ENCODE measurements around the gene DAB1. TPM values are rescaled to one million over a fixed set of nuclear protein-coding genes. Genes with fewer than 3 reads are reported as not detected.

DAB1 gene
- total RNA-seq, 1 donor, result 0.45 TPM

DNA sequence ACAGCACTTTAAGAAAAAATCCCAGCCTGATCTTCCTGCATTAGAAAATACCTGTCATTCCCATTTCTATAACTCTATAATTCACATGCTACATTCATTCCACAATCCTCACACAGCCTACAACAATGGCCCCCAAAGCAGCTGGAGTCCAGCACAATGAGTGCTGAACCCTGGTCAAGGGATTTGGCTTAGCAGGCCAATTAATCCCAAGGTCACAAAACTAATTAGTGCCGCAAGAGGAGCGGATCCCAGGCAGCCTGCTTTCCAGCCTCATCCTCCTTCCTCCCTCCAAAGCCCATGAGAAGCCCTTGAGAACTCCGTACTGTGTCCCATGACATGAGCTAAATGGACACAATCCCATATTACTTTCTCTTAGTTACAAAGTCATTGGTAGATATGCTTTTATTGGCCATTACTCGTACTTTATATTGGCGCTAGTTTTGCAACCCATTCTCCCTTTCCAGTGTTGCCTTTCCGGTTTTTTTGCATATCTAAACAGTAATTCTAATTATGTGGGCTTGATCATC is 94.8 kb downstream of the DAB1 start:
- H3K4me3 ChIP-seq (ENCODE audit: low read depth, low read length), result no peak overlapping the region
- TF ChIP-seq CTCF (IDR thresholded peaks at IDR 0.05; ENCODE audit: insufficient read depth, low read length), result no peak
- no peak for DNase-seq (ENCODE audit: low read depth)

DNA sequence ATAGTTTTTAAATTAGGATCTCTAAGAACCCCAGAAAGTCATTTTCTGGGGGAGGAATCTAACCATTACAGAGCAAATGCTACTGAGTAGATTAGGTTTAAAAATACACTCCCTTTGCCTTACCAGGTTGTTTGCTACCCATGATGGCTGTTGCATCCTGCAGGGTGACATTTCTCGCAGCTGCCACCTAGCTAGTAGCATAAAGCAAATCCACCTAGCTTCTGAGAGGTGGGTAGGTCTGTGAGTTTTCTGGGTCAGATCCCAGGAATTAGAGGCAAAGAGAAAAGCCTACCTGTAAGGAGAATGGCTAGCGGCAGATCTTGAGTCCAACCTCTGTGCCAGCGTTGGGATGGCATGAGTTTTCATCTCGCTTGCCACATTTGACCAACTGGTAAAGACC is 95.9 kb downstream of the DAB1 start:
- H3K4me3 ChIP-seq (ENCODE audit: low read depth, low read length), result no peak overlapping the region
- DNase-seq (ENCODE audit: low read depth), result no peak
- TF ChIP-seq CTCF (IDR thresholded peaks at IDR 0.05; ENCODE audit: insufficient read depth, low read length), result no peak

DNA sequence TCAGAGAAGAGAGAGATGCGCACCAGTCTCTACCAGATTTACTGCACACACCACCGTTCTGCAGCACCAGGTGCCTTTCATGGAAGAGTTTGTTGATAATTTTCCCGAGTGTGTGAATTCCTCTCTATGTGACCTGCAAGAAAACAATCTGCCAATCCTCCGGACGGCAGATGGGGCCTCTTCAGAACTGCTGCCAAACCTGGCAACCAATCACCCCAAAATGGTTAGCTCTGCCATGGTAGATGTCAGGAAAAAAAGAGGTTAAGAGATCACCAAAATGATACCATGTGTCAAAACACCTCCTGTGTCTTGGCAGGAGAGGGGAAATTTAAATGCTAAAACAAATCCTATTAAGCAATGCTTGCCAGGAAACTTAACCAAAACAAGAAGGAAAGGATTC is 96.5 kb downstream of the DAB1 start:
- H3K4me3 ChIP-seq (ENCODE audit: low read depth, low read length), result no peak overlapping the region
- DNase-seq (ENCODE audit: low read depth), result no peak
- TF ChIP-seq CTCF (IDR thresholded peaks at IDR 0.05; ENCODE audit: insufficient read depth, low read length), result no peak

- TF ChIP-seq CTCF (IDR thresholded peaks at IDR 0.05; ENCODE audit: insufficient read depth, low read length), result no peak
- no peak overlapping the region for H3K4me3 ChIP-seq (ENCODE audit: low read depth, low read length)
- no peak for DNase-seq (ENCODE audit: low read depth)
Measured at GRCh38 chr1:57325536-57325935, 98.3 kb downstream of the DAB1 start.

GRCh38 chr1:57325117-57325516 is 98.7 kb downstream of the DAB1 start:
- TF ChIP-seq CTCF (IDR thresholded peaks at IDR 0.05; ENCODE audit: insufficient read depth, low read length), result no peak
- DNase-seq (ENCODE audit: low read depth), result no peak
- H3K4me3 ChIP-seq (ENCODE audit: low read depth, low read length), result no peak overlapping the region

GRCh38 chr1:57324388-57324787 is 99.5 kb downstream of the DAB1 start:
- TF ChIP-seq CTCF (IDR thresholded peaks at IDR 0.05; ENCODE audit: insufficient read depth, low read length), result no peak
- DNase-seq (ENCODE audit: low read depth), result no peak
- H3K4me3 ChIP-seq (ENCODE audit: low read depth, low read length), result no peak overlapping the region

GRCh38 chr1:57321776-57322175 is 102.1 kb downstream of the DAB1 start:
- no peak for DNase-seq (ENCODE audit: low read depth)
- H3K4me3 ChIP-seq (ENCODE audit: low read depth, low read length), result no peak overlapping the region
- TF ChIP-seq CTCF (IDR thresholded peaks at IDR 0.05; ENCODE audit: insufficient read depth, low read length), result no peak

All from fibroblast of the aortic adventitia (primary cell).